Suprapubic skin (tissue), 4 donors: ENCODE measurements around the gene SRSF4. TPM values are rescaled to one million over a fixed set of nuclear protein-coding genes. Genes with fewer than 3 reads are reported as not detected.

Experiments used
- DNase-seq, 2 donors: peaks; one replicate each; pipeline ENCODE4 v3.0.0-alpha.2; 2019; ENCODE audit warnings: low spot score in 2 of 2
- H3K27ac ChIP-seq: fragments of 200-600 bp; sonication (generic); one replicate; pipeline ENCODE4 v1.5.1; 2019
- H3K27me3 ChIP-seq: fragments of 200-600 bp; sonication (generic); one replicate; pipeline ENCODE4 v1.5.1; 2019
- H3K36me3 ChIP-seq: fragments of 200-600 bp; sonication (generic); one replicate; pipeline ENCODE4 v1.5.1; 2019
- H3K4me1 ChIP-seq: fragments of 200-600 bp; sonication (generic); one replicate; pipeline ENCODE4 v1.5.1; 2019
- H3K4me3 ChIP-seq: fragments of 200-600 bp; sonication (generic); one replicate; pipeline ENCODE4 v1.5.1; 2019; ENCODE audit warnings: mild to moderate bottlenecking
- H3K9me3 ChIP-seq: fragments of 200-600 bp; sonication (generic); one replicate; pipeline ENCODE4 v1.5.1; 2019
- CTCF ChIP-seq, 2 donors: fragments of 200-600 bp in 1 of 2; fragments of 450-650 bp in 1 of 2; sonication (generic) in 1 of 2; IDR thresholded peaks; one replicate each; pipeline ENCODE4 v1.5.1; 2016 to 2019; ENCODE audit warnings: antibody characterized with exemption in 2 of 2, mild to moderate bottlenecking in 1 of 2, moderate library complexity in 1 of 2
- EP300 ChIP-seq: sonication (generic); formaldehyde crosslinking; IDR thresholded peaks from one replicate; pipeline ENCODE4 v1.6.1; 2017; ENCODE audit warnings: antibody characterized with exemption
- POLR2A ChIP-seq, 2 donors: fragments of 450-650 bp; IDR thresholded peaks; one replicate each; pipeline ENCODE4 v1.6.1; 2017; ENCODE audit warnings: antibody characterized with exemption in 2 of 2, mild to moderate bottlenecking in 2 of 2, moderate library complexity in 2 of 2
- POLR2AphosphoS5 ChIP-seq, 3 donors: sonication (generic); formaldehyde crosslinking; IDR thresholded peaks; one replicate each; pipeline ENCODE4 v1.6.1; 2017; ENCODE audit warnings: antibody characterized with exemption in 3 of 3
- WGBS: methylation state at CpG from one replicate; pipeline ENCODE4 v1.1.5; 2018; 5-methylcytosine and 5-hydroxymethylcytosine counted together
- total RNA-seq, 4 donors: library from RNA; depleted of rRNA; stranded (reverse); fragments of >200 nt; gene quantifications; one replicate each; pipeline ENCODE4 v1.1.0, GENCODE V29; 2016

Gene SRSF4
- total RNA-seq, 4 donors from 2014 or later: 45.7 to 86.1 (median 60.5) TPM

- Histone ChIP-seq H3K27me3 (no peaks in the 10 kb centered on the region), H3K27ac (no peak overlapping the region), H3K9me3 (no peaks in the 10 kb centered on the region), H3K4me3 (no peak overlapping the region), H3K36me3 (peaks cover 32% of the 10 kb centered on the region), H3K4me1 (no peaks in the 10 kb centered on the region)
- 90% methylated on average over 6 of the region's 6 CpGs for WGBS
- TF ChIP-seq POLR2A (IDR thresholded peaks at IDR 0.05) (no peak), POLR2AphosphoS5 (IDR thresholded peaks at IDR 0.05) (no peak), CTCF (IDR thresholded peaks at IDR 0.05) (no peak), EP300 (no peak)
- peak in 1 of 2 donors; percentile 4 for DNase-seq
Observed at GRCh38 chr1:29190718-29191117, 9.0 kb upstream of the SRSF4 start.

- H3K27ac ChIP-seq: no peak overlapping the region
- DNase-seq: peak in 1 of 2 donors; percentile 30
- H3K9me3 ChIP-seq: no peaks in the 10 kb centered on the region
- no peaks in the 10 kb centered on the region for H3K36me3 ChIP-seq
- no peaks in the 10 kb centered on the region for H3K27me3 ChIP-seq
- TF ChIP-seq CTCF (IDR thresholded peaks at IDR 0.05) (no peak), POLR2AphosphoS5 (IDR thresholded peaks at IDR 0.05) (no peak), EP300 (no peak), POLR2A (IDR thresholded peaks at IDR 0.05) (no peak)
- H3K4me1 ChIP-seq: peaks cover 7% of the 10 kb centered on the region
- WGBS: 100% methylated on average over 1 of the region's 1 CpG
- no peak overlapping the region for H3K4me3 ChIP-seq
Observed at GRCh38 chr1:29186707-29187106, 5.0 kb upstream of the SRSF4 start.

- no peaks in the 10 kb centered on the region for H3K27me3 ChIP-seq
- TF ChIP-seq EP300 (no peak), CTCF (IDR thresholded peaks at IDR 0.05) (no peak), POLR2AphosphoS5 (IDR thresholded peaks at IDR 0.05) (no peak), POLR2A (IDR thresholded peaks at IDR 0.05) (no peak)
- DNase-seq: peak in 1 of 2 donors; percentile 5
- H3K4me3 ChIP-seq: no peak overlapping the region
- H3K27ac ChIP-seq: no peak overlapping the region
- no peaks in the 10 kb centered on the region for H3K9me3 ChIP-seq
- H3K4me1 ChIP-seq: peaks cover 7% of the 10 kb centered on the region
- WGBS: 85% methylated on average over 3 of the region's 3 CpGs
- no peaks in the 10 kb centered on the region for H3K36me3 ChIP-seq
Observed at GRCh38 chr1:29186252-29186651, 4.6 kb upstream of the SRSF4 start.

- no peak for DNase-seq
- no peak for TF ChIP-seq CTCF (IDR thresholded peaks at IDR 0.05)
- TF ChIP-seq EP300: no peak
- no peak for TF ChIP-seq POLR2A (IDR thresholded peaks at IDR 0.05)
- no peak for TF ChIP-seq POLR2AphosphoS5 (IDR thresholded peaks at IDR 0.05)
- Histone ChIP-seq H3K4me1 (peaks cover 31% of the 10 kb centered on the region), H3K36me3 (peaks cover 4% of the 10 kb centered on the region), H3K27ac (no peak overlapping the region), H3K4me3 (no peak overlapping the region), H3K9me3 (no peaks in the 10 kb centered on the region), H3K27me3 (no peaks in the 10 kb centered on the region)
- 57% methylated on average over 1 of the region's 1 CpG for WGBS
Observed at GRCh38 chr1:29183287-29183686, 1.6 kb upstream of the SRSF4 start.

GRCh38 chr1:29180497-29181412 is 945 bp downstream of the SRSF4 start:
- peak overlapping the region; percentile 91 for H3K4me3 ChIP-seq
- peak overlapping the region; percentile 100 for H3K27ac ChIP-seq
- peaks cover 56% of the 10 kb centered on the region for H3K4me1 ChIP-seq
- DNase-seq: peak in 1 of 2 donors; percentile 68
- TF ChIP-seq POLR2A (IDR thresholded peaks at IDR 0.05) (no peak), EP300 (no peak), CTCF (IDR thresholded peaks at IDR 0.05) (no peak), POLR2AphosphoS5 (IDR thresholded peaks at IDR 0.05) (no peak)
- WGBS: under 1% methylated on average over 28 of the region's 32 CpGs
- H3K27me3 ChIP-seq: no peaks in the 10 kb centered on the region
- H3K9me3 ChIP-seq: no peaks in the 10 kb centered on the region
- peaks cover 4% of the 10 kb centered on the region for H3K36me3 ChIP-seq
